Nephron (organoid): ENCODE measurements around the gene IL1A.

Experiments
- H3K27ac Mint-ChIP-seq, 3 experiments: 2 replicates each; pipeline ENCODE4 v1.8.0; 2020; ENCODE audit warnings: mixed read lengths in 3 of 3, mild to moderate bottlenecking in 2 of 3, moderate library complexity in 1 of 3
- H3K27me3 Mint-ChIP-seq: 2 replicates; pipeline ENCODE4 v1.8.0; 2021; ENCODE audit warnings: low read depth, mild to moderate bottlenecking, moderate library complexity, mixed read lengths
- H3K36me3 Mint-ChIP-seq: 2 replicates; pipeline ENCODE4 v1.8.0; 2020; ENCODE audit warnings: low read depth, mixed read lengths
- H3K4me1 Mint-ChIP-seq: 2 replicates; pipeline ENCODE4 v1.8.0; 2020; ENCODE audit warnings: mixed read lengths
- H3K4me3 Mint-ChIP-seq, 3 experiments: 2 replicates each; pipeline ENCODE4 v1.8.0; 2020; ENCODE audit warnings: mild to moderate bottlenecking in 3 of 3, mixed read lengths in 3 of 3, moderate library complexity in 2 of 3
- H3K9me3 Mint-ChIP-seq: 2 replicates; pipeline ENCODE4 v1.8.0; 2020; ENCODE audit warnings: mixed read lengths
- CTCF ChIP-seq, 3 experiments: fragments of 200-600 bp; sonication (generic); IDR thresholded peaks; one replicate each; pipeline ENCODE4 v1.5.0; 2021; ENCODE audit warnings: antibody characterized with exemption in 3 of 3; ENCODE audit not compliant: unreplicated experiment in 3 of 3

IL1A gene

GRCh38 chr2:112751451-112752197 lies 32.7 kb downstream of the IL1A start:
- peaks cover 32% of the 10 kb centered on the region for H3K36me3 Mint-ChIP-seq
- H3K4me3 Mint-ChIP-seq = no peak overlapping the region
- H3K4me1 Mint-ChIP-seq = no peaks in the 10 kb centered on the region
- H3K9me3 Mint-ChIP-seq = no peaks in the 10 kb centered on the region
- peak overlapping the region in 1 of 3 experiments; percentile 11 for H3K27ac Mint-ChIP-seq
- TF ChIP-seq CTCF (IDR thresholded peaks at IDR 0.05; ENCODE audit: unreplicated experiment in 3 of 3) = no peak
- H3K27me3 Mint-ChIP-seq = no peaks in the 10 kb centered on the region

- Mint-ChIP-seq H3K36me3 (peaks cover 25% of the 10 kb centered on the region), H3K4me3 (no peak overlapping the region), H3K27me3 (no peaks in the 10 kb centered on the region), H3K27ac (no peak overlapping the region), H3K9me3 (no peaks in the 10 kb centered on the region), H3K4me1 (no peaks in the 10 kb centered on the region)
- no peak for TF ChIP-seq CTCF (IDR thresholded peaks at IDR 0.05; ENCODE audit: unreplicated experiment in 3 of 3)
Observed at GRCh38 chr2:112750560-112750843, 33.8 kb downstream of the IL1A start.

GRCh38 chr2:112749755-112750559 lies 34.3 kb downstream of the IL1A start:
- Mint-ChIP-seq H3K4me1 (no peaks in the 10 kb centered on the region), H3K4me3 (no peak overlapping the region), H3K9me3 (no peaks in the 10 kb centered on the region), H3K27ac (peak overlapping the region in 1 of 3 experiments; percentile 12), H3K27me3 (no peaks in the 10 kb centered on the region), H3K36me3 (peaks cover 21% of the 10 kb centered on the region)
- TF ChIP-seq CTCF (IDR thresholded peaks at IDR 0.05; ENCODE audit: unreplicated experiment in 3 of 3) = peak; percentile 84 to 85 (median 84)

- H3K4me1 Mint-ChIP-seq = no peaks in the 10 kb centered on the region
- TF ChIP-seq CTCF (IDR thresholded peaks at IDR 0.05; ENCODE audit: unreplicated experiment in 3 of 3) = no peak
- H3K36me3 Mint-ChIP-seq = peaks cover 37% of the 10 kb centered on the region
- H3K9me3 Mint-ChIP-seq = no peaks in the 10 kb centered on the region
- no peak overlapping the region for H3K27ac Mint-ChIP-seq
- H3K4me3 Mint-ChIP-seq = no peak overlapping the region
- no peaks in the 10 kb centered on the region for H3K27me3 Mint-ChIP-seq
Observed at GRCh38 chr2:112740527-112740926, 43.8 kb downstream of the IL1A start.

GRCh38 chr2:112737542-112738232 lies 46.6 kb downstream of the IL1A start:
- H3K9me3 Mint-ChIP-seq = no peaks in the 10 kb centered on the region
- no peak overlapping the region for H3K4me3 Mint-ChIP-seq
- H3K27me3 Mint-ChIP-seq = no peaks in the 10 kb centered on the region
- TF ChIP-seq CTCF (IDR thresholded peaks at IDR 0.05; ENCODE audit: unreplicated experiment in 3 of 3) = no peak
- H3K27ac Mint-ChIP-seq = no peak overlapping the region
- H3K36me3 Mint-ChIP-seq = peaks cover 26% of the 10 kb centered on the region
- no peaks in the 10 kb centered on the region for H3K4me1 Mint-ChIP-seq
